Measurements from ENCODE around the gene IQCK. TPM values are rescaled to one million over a fixed set of nuclear protein-coding genes. Genes with fewer than 3 reads are reported as not detected.

Gene IQCK
- total and polyA plus RNA-seq, 4 donors: 4.0 to 10.0 (median 5.7) TPM

- Histone ChIP-seq H3K36me3 (ENCODE audit: control insufficient read depth in 1 of 2, insufficient read depth in 2 of 2, low read length in 1 of 2) (peaks cover 0 to 6% of the 10 kb centered on the region in 2 donors), H3K9me3 (ENCODE audit: control insufficient read depth, low read length) (no peaks in the 10 kb centered on the region), H3K27me3 (ENCODE audit: control insufficient read depth in 1 of 2, insufficient read depth in 2 of 2, low read length in 1 of 2) (no peaks in the 10 kb centered on the region), H3K4me1 (ENCODE audit: control insufficient read depth in 1 of 2, insufficient read depth in 2 of 2, low read length in 2 of 2) (no peaks in the 10 kb centered on the region), H3K27ac (ENCODE audit: low read depth in 1 of 2, low read length in 2 of 2) (no peak overlapping the region), H3K4me3 (ENCODE audit: low read length in 2 of 2) (no peak overlapping the region)
- WGBS, 2 donors: 94 to 97% methylated on average over 8 of the region's 8 CpGs
- ATAC-seq (ENCODE audit: low FRiP score) (no peak), DNase-seq (peak in 1 of 2 donors; percentile 51)
- intact Hi-C loops (cut with DNase I): no loop called here
Measured at GRCh38 chr16:19705146-19705501, 12.9 kb upstream of the IQCK start.

GRCh38 chr16:19705843-19706242, 12.2 kb upstream of the IQCK start:
- intact Hi-C loops (cut with DNase I): no loop called here

GRCh38 chr16:19706846-19707245, 11.2 kb upstream of the IQCK start:
- 94 to 95% methylated on average over 15 of the region's 15 CpGs for WGBS, 2 donors
- intact Hi-C loops (cut with DNase I): no loop called here

More at GRCh38 chr16:19705843-19706242, 12.2 kb upstream of the IQCK start:
- ATAC-seq (ENCODE audit: low FRiP score) (no peak), DNase-seq (no peak)
- WGBS, 2 donors: 85 to 86% methylated on average over 5 of the region's 5 CpGs
- H3K4me1 ChIP-seq (ENCODE audit: control insufficient read depth in 1 of 2, insufficient read depth in 2 of 2, low read length in 2 of 2): no peaks in the 10 kb centered on the region
- no peaks in the 10 kb centered on the region for H3K9me3 ChIP-seq (ENCODE audit: control insufficient read depth, low read length)
- H3K4me3 ChIP-seq (ENCODE audit: low read length in 2 of 2): no peak overlapping the region
- H3K36me3 ChIP-seq (ENCODE audit: control insufficient read depth in 1 of 2, insufficient read depth in 2 of 2, low read length in 1 of 2): peaks cover 0 to 6% of the 10 kb centered on the region in 2 donors
- no peak overlapping the region for H3K27ac ChIP-seq (ENCODE audit: low read depth in 1 of 2, low read length in 2 of 2)
- H3K27me3 ChIP-seq (ENCODE audit: control insufficient read depth in 1 of 2, insufficient read depth in 2 of 2, low read length in 1 of 2): no peaks in the 10 kb centered on the region

GRCh38 chr16:19707569-19708295, 10.3 kb upstream of the IQCK start:
- WGBS, 2 donors: 85 to 86% methylated on average over 19 to 22 of the region's 22 CpGs
- intact Hi-C loops (cut with DNase I): no loop called here
- Histone ChIP-seq H3K27ac (ENCODE audit: low read depth in 1 of 2, low read length in 2 of 2) (no peak overlapping the region), H3K9me3 (ENCODE audit: control insufficient read depth, low read length) (no peaks in the 10 kb centered on the region), H3K4me1 (ENCODE audit: control insufficient read depth in 1 of 2, insufficient read depth in 2 of 2, low read length in 2 of 2) (no peaks in the 10 kb centered on the region), H3K36me3 (ENCODE audit: control insufficient read depth in 1 of 2, insufficient read depth in 2 of 2, low read length in 1 of 2) (peaks cover 0 to 6% of the 10 kb centered on the region in 2 donors), H3K27me3 (ENCODE audit: control insufficient read depth in 1 of 2, insufficient read depth in 2 of 2, low read length in 1 of 2) (no peaks in the 10 kb centered on the region), H3K4me3 (ENCODE audit: low read length in 2 of 2) (no peak overlapping the region)
- DNase-seq (peak in 1 of 2 donors; percentile 36), ATAC-seq (ENCODE audit: low FRiP score) (no peak)

More at GRCh38 chr16:19706846-19707245, 11.2 kb upstream of the IQCK start:
- Histone ChIP-seq H3K9me3 (ENCODE audit: control insufficient read depth, low read length) (no peaks in the 10 kb centered on the region), H3K36me3 (ENCODE audit: control insufficient read depth in 1 of 2, insufficient read depth in 2 of 2, low read length in 1 of 2) (peaks cover 0 to 6% of the 10 kb centered on the region in 2 donors), H3K27ac (ENCODE audit: low read depth in 1 of 2, low read length in 2 of 2) (no peak overlapping the region), H3K4me3 (ENCODE audit: low read length in 2 of 2) (no peak overlapping the region), H3K27me3 (ENCODE audit: control insufficient read depth in 1 of 2, insufficient read depth in 2 of 2, low read length in 1 of 2) (no peaks in the 10 kb centered on the region), H3K4me1 (ENCODE audit: control insufficient read depth in 1 of 2, insufficient read depth in 2 of 2, low read length in 2 of 2) (no peaks in the 10 kb centered on the region)
- peak in 1 of 2 donors; percentile 67 for DNase-seq
- ATAC-seq (ENCODE audit: low FRiP score): no peak

- DNase-seq (peak in 1 of 2 donors; percentile 52), ATAC-seq (ENCODE audit: low FRiP score) (no peak)
- intact Hi-C loops (cut with DNase I): no loop called here
- no peaks in the 10 kb centered on the region for H3K9me3 ChIP-seq (ENCODE audit: control insufficient read depth, low read length)
- WGBS, 2 donors: 69 to 72% methylated on average over 18 of the region's 18 CpGs
- H3K4me1 ChIP-seq (ENCODE audit: control insufficient read depth in 1 of 2, insufficient read depth in 2 of 2, low read length in 2 of 2): no peaks in the 10 kb centered on the region
- H3K36me3 ChIP-seq (ENCODE audit: control insufficient read depth in 1 of 2, insufficient read depth in 2 of 2, low read length in 1 of 2): peaks cover 0 to 6% of the 10 kb centered on the region in 2 donors
- no peak overlapping the region for H3K27ac ChIP-seq (ENCODE audit: low read depth in 1 of 2, low read length in 2 of 2)
- H3K27me3 ChIP-seq (ENCODE audit: control insufficient read depth in 1 of 2, insufficient read depth in 2 of 2, low read length in 1 of 2): no peaks in the 10 kb centered on the region
- H3K4me3 ChIP-seq (ENCODE audit: low read length in 2 of 2): no peak overlapping the region
Measured at GRCh38 chr16:19708296-19709205, 9.5 kb upstream of the IQCK start.

- 95% methylated on average over 22 of the region's 22 CpGs for WGBS, 2 donors
- peaks cover 0 to 6% of the 10 kb centered on the region in 2 donors for H3K36me3 ChIP-seq (ENCODE audit: control insufficient read depth in 1 of 2, insufficient read depth in 2 of 2, low read length in 1 of 2)
- H3K9me3 ChIP-seq (ENCODE audit: control insufficient read depth, low read length): no peaks in the 10 kb centered on the region
- no peaks in the 10 kb centered on the region for H3K4me1 ChIP-seq (ENCODE audit: control insufficient read depth in 1 of 2, insufficient read depth in 2 of 2, low read length in 2 of 2)
- no peak overlapping the region for H3K4me3 ChIP-seq (ENCODE audit: low read length in 2 of 2)
- intact Hi-C loops (cut with DNase I): loop anchor here in 1 of 2 donors (10.0 kb wide), 1 partner anchor 155 kb away; the partner anchor contains the start of gene VPS35L
- no peak overlapping the region for H3K27ac ChIP-seq (ENCODE audit: low read depth in 1 of 2, low read length in 2 of 2)
- H3K27me3 ChIP-seq (ENCODE audit: control insufficient read depth in 1 of 2, insufficient read depth in 2 of 2, low read length in 1 of 2): no peaks in the 10 kb centered on the region
- no peak for DNase-seq
- ATAC-seq (ENCODE audit: low FRiP score): no peak
Measured at GRCh38 chr16:19709381-19710136, 8.5 kb upstream of the IQCK start.

GRCh38 chr16:19710191-19710908, 7.7 kb upstream of the IQCK start:
- H3K36me3 ChIP-seq (ENCODE audit: control insufficient read depth in 1 of 2, insufficient read depth in 2 of 2, low read length in 1 of 2): no peaks in the 10 kb centered on the region
- no peaks in the 10 kb centered on the region for H3K4me1 ChIP-seq (ENCODE audit: control insufficient read depth in 1 of 2, insufficient read depth in 2 of 2, low read length in 2 of 2)
- DNase-seq: peak in 1 of 2 donors; percentile 63
- no peak overlapping the region for H3K27ac ChIP-seq (ENCODE audit: low read depth in 1 of 2, low read length in 2 of 2)
- no peak for ATAC-seq (ENCODE audit: low FRiP score)
- no peak overlapping the region for H3K4me3 ChIP-seq (ENCODE audit: low read length in 2 of 2)
- intact Hi-C loops (cut with DNase I): loop anchor here in 1 of 2 donors (10.0 kb wide), 1 partner anchor 156 kb away; the partner anchor contains the start of gene VPS35L
- no peaks in the 10 kb centered on the region for H3K27me3 ChIP-seq (ENCODE audit: control insufficient read depth in 1 of 2, insufficient read depth in 2 of 2, low read length in 1 of 2)
- 89 to 90% methylated on average over 23 of the region's 23 CpGs for WGBS, 2 donors
- no peaks in the 10 kb centered on the region for H3K9me3 ChIP-seq (ENCODE audit: control insufficient read depth, low read length)

All from aorta (tissue), 5 donors.